ENCODE data around the gene BAD.
"Not testable (repeated sequence)": the region's sequence is repeated elsewhere in the genome, so short reads cannot be mapped to it uniquely, and the experiment has no call there.

The BAD gene

GRCh38 chr11:64314805-64315561 is 30.5 kb upstream of the BAD start:
- DNase-seq: no peak

GRCh38 chr11:64314146-64314804 is 29.8 kb upstream of the BAD start:
- no peak for DNase-seq

- no peak for DNase-seq
Observed at GRCh38 chr11:64313491-64314145, 29.2 kb upstream of the BAD start.

- no peak for DNase-seq
Observed at GRCh38 chr11:64312947-64313346, 28.5 kb upstream of the BAD start.

- DNase-seq: not testable (repeated sequence)
Observed at GRCh38 chr11:64307795-64308194, 23.3 kb upstream of the BAD start.

- no peak for DNase-seq
Observed at GRCh38 chr11:64306876-64307622, 22.6 kb upstream of the BAD start.

- no peak for DNase-seq
Observed at GRCh38 chr11:64306563-64306875, 22.1 kb upstream of the BAD start.

- peak; percentile 52 for DNase-seq
Observed at GRCh38 chr11:64305691-64306562, 21.5 kb upstream of the BAD start.

GRCh38 chr11:64305075-64305690 is 20.7 kb upstream of the BAD start, which contains the start of gene ESRRA:
Gene ESRRA (plus strand): TSS chr11:64305524. CDS start chr11:64307180, 1,656 bp downstream.
- peak; percentile 100 for DNase-seq

- peak; percentile 87 for DNase-seq
Observed at GRCh38 chr11:64304316-64305072, 20.0 kb upstream of the BAD start.

GRCh38 chr11:64304032-64304315 is 19.5 kb upstream of the BAD start:
- DNase-seq: no peak

GRCh38 chr11:64303109-64304031 is 18.9 kb upstream of the BAD start:
- DNase-seq: no peak

GRCh38 chr11:64299847-64300648 is 15.6 kb upstream of the BAD start, which contains the start of gene CATSPERZ:
Gene CATSPERZ (plus strand): TSS chr11:64300358. CDS start chr11:64300411, 53 bp downstream.
- no peak for DNase-seq

GRCh38 chr11:64298966-64299846 is 14.7 kb upstream of the BAD start:
- no peak for DNase-seq

- DNase-seq: no peak
Observed at GRCh38 chr11:64297699-64298358, 13.4 kb upstream of the BAD start.

GRCh38 chr11:64296830-64297698 is 12.6 kb upstream of the BAD start:
- DNase-seq: no peak
